Measurements from ENCODE around the gene TMEM143. TPM values are rescaled to one million over a fixed set of nuclear protein-coding genes. Genes with fewer than 3 reads are reported as not detected.
A peak's percentile ranks its signal among the peaks of the same experiment; 100 is the strongest.

TMEM143 gene
- total and polyA plus RNA-seq, 3 donors from 2014 or later, result 5.0 to 22.9 (median 14.1) TPM

DNA sequence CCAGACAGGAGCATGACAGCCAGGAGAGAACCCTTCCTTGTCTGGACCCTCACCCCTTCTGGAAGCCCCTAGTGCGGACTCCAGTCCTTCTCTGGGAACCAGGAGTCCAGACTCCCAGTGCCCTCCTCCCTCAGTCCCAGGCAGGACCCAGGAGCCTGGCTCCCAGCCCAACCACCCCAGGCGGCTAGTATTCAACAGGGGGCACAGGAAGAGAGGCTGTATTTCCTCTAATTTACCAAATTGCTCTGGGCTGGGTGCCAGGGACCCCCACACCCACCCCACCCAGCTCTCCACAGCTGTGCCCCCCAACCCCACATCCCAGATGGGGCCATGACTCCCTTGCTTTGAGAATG lies 33.1 kb upstream of the TMEM143 start:
- H3K4me1 ChIP-seq, result peaks cover 18% of the 10 kb centered on the region
- no peak overlapping the region for H3K4me3 ChIP-seq
- intact Hi-C loops (cut with DNase I; ENCODE audit: low total_unique reads), result no loop called here
- H3K27ac ChIP-seq, result no peak overlapping the region
- whole genome bisulfite sequencing, 2 donors, result 75 to 85% methylated on average over 1 to 2 of the region's 2 CpGs
- no peaks in the 10 kb centered on the region for H3K36me3 ChIP-seq (ENCODE audit: low read depth, missing control alignments)
- DNase-seq, result no peak
- H3K27me3 ChIP-seq, result no peaks in the 10 kb centered on the region
- no peaks in the 10 kb centered on the region for H3K9me3 ChIP-seq
- TF ChIP-seq POLR2A (IDR thresholded peaks at IDR 0.05), result no peak

DNA sequence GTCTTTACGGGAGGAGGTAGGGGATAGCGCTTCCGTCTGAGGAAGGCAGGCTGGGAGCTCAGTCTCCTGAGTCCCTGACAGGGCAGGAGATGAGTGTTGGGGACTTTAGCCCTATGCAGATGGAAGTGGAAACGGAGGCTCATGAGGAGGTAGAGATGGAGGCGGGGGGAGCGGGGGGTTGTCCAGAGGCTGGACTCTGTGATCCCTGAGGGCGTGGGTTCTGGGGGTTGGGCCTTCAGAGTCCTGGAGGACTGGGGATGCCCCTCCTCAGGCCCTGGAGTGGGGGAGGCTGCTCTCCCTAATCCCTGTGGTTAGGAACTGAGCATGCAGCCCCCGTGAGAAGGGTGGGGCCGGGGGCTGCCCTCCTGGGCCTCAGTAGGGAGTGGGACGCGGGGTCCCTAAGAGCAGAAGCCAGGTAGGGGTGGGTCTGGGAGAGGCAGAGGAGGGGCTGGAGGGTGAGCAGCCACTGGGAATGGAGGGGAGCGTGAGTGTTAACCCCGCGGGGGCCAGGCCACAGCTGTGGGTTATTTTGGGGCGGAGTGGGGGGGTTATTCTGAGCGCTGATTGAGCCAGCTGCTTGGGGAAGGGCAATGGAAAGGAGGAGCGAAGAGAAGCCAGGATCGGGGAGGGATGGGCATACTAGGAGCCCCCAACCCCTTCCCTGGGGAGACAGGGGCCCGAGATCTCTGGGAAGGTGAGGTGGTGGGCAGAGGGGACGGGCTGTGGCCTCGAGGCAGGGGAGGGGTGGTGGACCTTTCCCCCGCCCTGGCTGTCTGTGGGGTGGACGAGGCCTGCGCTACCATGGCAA lies 32.5 kb upstream of the TMEM143 start:
- intact Hi-C loops (cut with DNase I; ENCODE audit: low total_unique reads), result no loop called here
- no peak for DNase-seq
- Histone ChIP-seq H3K27me3 (no peaks in the 10 kb centered on the region), H3K4me3 (no peak overlapping the region), H3K9me3 (no peaks in the 10 kb centered on the region), H3K27ac (no peak overlapping the region), H3K36me3 (ENCODE audit: low read depth, missing control alignments) (no peaks in the 10 kb centered on the region), H3K4me1 (peaks cover 18% of the 10 kb centered on the region)
- no peak for TF ChIP-seq POLR2A (IDR thresholded peaks at IDR 0.05)
- TF ChIP-seq, protein P1, sequence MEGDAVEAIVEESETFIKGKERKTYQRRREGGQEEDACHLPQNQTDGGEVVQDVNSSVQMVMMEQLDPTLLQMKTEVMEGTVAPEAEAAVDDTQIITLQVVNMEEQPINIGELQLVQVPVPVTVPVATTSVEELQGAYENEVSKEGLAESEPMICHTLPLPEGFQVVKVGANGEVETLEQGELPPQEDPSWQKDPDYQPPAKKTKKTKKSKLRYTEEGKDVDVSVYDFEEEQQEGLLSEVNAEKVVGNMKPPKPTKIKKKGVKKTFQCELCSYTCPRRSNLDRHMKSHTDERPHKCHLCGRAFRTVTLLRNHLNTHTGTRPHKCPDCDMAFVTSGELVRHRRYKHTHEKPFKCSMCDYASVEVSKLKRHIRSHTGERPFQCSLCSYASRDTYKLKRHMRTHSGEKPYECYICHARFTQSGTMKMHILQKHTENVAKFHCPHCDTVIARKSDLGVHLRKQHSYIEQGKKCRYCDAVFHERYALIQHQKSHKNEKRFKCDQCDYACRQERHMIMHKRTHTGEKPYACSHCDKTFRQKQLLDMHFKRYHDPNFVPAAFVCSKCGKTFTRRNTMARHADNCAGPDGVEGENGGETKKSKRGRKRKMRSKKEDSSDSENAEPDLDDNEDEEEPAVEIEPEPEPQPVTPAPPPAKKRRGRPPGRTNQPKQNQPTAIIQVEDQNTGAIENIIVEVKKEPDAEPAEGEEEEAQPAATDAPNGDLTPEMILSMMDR (IDR thresholded peaks at IDR 0.05), result no peak
- 62 to 68% methylated on average over 23 to 24 of the region's 24 CpGs for WGBS, 2 donors

DNA sequence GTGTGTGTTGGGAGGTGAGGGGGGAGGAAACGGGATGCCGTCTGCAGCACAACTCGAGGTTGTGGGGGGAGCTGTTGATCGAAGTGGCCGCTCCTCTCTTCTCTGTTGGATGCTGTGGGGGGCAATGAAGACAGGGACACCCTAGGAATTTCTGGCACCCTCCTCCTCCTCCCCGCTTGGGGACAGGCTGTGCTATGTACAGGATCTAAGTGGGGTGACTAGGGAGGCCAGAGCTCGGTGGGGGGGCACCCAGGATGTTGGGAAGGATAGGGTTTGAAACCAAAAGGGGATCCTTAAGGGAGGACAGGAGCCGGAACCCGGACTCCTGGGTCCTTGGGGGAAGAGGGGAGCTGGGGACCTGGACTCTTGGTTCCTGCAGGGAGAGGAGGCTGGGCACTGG lies 31.8 kb upstream of the TMEM143 start:
- no peak overlapping the region for H3K4me3 ChIP-seq
- no peak for TF ChIP-seq POLR2A (IDR thresholded peaks at IDR 0.05)
- TF ChIP-seq, protein P1 (IDR thresholded peaks at IDR 0.05), result no peak
- intact Hi-C loops (cut with DNase I; ENCODE audit: low total_unique reads), result no loop called here
- DNase-seq, result no peak
- 36 to 44% methylated on average over 9 of the region's 9 CpGs for WGBS, 2 donors
- H3K27ac ChIP-seq, result no peak overlapping the region
- no peaks in the 10 kb centered on the region for H3K9me3 ChIP-seq
- no peaks in the 10 kb centered on the region for H3K36me3 ChIP-seq (ENCODE audit: low read depth, missing control alignments)
- H3K4me1 ChIP-seq, result peaks cover 18% of the 10 kb centered on the region
- H3K27me3 ChIP-seq, result no peaks in the 10 kb centered on the region

DNA sequence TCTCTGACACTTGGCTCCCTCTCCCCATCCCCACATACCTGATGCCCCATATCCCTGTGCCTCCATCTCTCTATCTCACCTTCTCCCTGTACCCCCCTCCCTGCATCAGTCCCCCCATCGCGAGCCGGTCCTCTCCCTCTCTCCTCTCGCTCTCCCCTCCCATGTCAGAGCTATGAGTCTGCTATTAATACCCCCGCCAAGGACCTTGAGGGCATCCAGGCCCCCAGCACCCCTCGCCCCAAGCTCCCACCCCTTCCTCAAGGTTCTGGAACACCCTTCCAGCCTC lies 31.4 kb upstream of the TMEM143 start:
- H3K9me3 ChIP-seq, result no peaks in the 10 kb centered on the region
- H3K27ac ChIP-seq, result no peak overlapping the region
- H3K4me3 ChIP-seq, result no peak overlapping the region
- intact Hi-C loops (cut with DNase I; ENCODE audit: low total_unique reads), result no loop called here
- TF ChIP-seq, protein P1 (IDR thresholded peaks at IDR 0.05), result no peak
- no peak for TF ChIP-seq POLR2A (IDR thresholded peaks at IDR 0.05)
- no peaks in the 10 kb centered on the region for H3K27me3 ChIP-seq
- peaks cover 21% of the 10 kb centered on the region for H3K4me1 ChIP-seq
- DNase-seq, result no peak
- no peaks in the 10 kb centered on the region for H3K36me3 ChIP-seq (ENCODE audit: low read depth, missing control alignments)
- 22 to 31% methylated on average over 6 of the region's 6 CpGs for WGBS, 2 donors

DNA sequence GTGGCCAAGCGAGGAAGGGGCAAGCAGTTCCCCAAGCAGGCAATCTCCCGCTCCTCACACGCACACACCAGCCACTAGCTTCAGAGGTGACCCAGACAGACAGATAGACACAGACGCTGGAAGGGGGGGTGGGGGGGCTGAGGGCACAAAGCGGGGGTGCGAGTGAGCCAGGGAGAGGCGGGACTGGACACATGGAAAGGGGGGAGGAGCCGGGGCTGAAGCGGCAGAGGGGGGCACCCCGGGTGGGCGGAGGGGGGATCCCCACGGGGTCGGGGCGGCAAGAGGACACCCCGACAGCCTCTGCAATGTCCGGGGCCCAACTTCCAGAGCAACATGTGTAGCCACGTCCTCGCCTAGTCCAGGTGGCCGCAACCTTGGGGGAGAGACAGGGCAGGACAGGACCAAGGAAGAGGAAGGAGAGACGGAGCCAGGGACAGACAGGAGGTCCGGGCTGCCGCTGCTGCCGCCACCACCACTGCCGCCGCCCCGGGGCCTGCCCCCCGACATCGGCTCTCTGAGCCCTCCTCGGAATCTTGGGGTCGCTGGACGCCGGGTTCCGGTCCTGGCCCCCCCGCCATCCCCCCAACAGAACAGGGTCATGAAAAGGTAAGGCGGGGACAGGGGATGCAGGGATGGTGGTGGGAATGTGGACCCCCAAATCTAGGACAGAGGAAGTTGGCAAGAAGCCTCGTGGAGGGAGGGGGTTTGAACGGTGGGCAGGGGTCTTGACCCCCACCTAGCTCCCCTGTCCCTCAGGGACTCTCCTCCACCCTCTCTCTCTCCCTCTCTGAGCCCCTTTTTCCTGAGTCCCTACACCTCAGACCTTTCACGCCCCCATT lies 30.8 kb upstream of the TMEM143 start:
- WGBS, 2 donors, result 25 to 32% methylated on average over 26 to 28 of the region's 38 CpGs

More for the DNA sequence above, 30.8 kb upstream of the TMEM143 start:
- Histone ChIP-seq H3K27me3 (no peaks in the 10 kb centered on the region), H3K4me3 (peak overlapping the region in 1 of 2 donors; percentile 13), H3K4me1 (peaks cover 22% of the 10 kb centered on the region), H3K9me3 (no peaks in the 10 kb centered on the region), H3K27ac (no peak overlapping the region), H3K36me3 (ENCODE audit: low read depth, missing control alignments) (no peaks in the 10 kb centered on the region)
- no peak for TF ChIP-seq POLR2A (IDR thresholded peaks at IDR 0.05)
- TF ChIP-seq, protein P1 (IDR thresholded peaks at IDR 0.05), result no peak
- intact Hi-C loops (cut with DNase I; ENCODE audit: low total_unique reads), result no loop called here
- no peak for DNase-seq
